HG02885 (cell line): ENCODE data around the gene CLRN2.

Experiments used
- ATAC-seq: cut with Tn5 transposase; IDR thresholded peaks from one replicate; pipeline ENCODE4 v1.9.1; 2021; ENCODE audit warnings: mild to moderate bottlenecking; ENCODE audit not compliant: unreplicated experiment, poor library complexity

Gene CLRN2, protein sequence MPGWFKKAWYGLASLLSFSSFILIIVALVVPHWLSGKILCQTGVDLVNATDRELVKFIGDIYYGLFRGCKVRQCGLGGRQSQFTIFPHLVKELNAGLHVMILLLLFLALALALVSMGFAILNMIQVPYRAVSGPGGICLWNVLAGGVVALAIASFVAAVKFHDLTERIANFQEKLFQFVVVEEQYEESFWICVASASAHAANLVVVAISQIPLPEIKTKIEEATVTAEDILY

DNA sequence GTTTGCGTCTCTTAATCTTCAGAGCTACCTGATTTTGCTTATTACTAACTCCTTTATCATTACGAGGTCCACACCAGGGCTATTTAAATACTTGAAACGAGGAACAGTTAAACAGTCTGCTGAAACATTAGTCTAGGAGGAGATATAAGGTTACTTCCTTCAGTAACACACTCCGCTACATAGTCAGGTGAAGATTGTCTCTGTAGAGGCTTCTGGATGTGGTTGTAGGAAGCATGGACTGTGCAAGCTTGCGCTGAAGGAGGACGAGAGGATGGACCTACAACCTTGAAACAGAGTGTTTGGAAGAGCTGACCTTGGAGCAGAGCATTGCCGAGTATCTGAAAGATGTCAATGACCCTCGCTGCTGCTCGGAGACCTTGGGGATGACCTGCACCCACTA, at the start of gene CLRN2:
CLRN2 (plus strand) TSS at position 301 of the 400 bp plus-strand sequence. CDS start 102 bp downstream, outside the sequence.
- ATAC-seq = no peak

DNA sequence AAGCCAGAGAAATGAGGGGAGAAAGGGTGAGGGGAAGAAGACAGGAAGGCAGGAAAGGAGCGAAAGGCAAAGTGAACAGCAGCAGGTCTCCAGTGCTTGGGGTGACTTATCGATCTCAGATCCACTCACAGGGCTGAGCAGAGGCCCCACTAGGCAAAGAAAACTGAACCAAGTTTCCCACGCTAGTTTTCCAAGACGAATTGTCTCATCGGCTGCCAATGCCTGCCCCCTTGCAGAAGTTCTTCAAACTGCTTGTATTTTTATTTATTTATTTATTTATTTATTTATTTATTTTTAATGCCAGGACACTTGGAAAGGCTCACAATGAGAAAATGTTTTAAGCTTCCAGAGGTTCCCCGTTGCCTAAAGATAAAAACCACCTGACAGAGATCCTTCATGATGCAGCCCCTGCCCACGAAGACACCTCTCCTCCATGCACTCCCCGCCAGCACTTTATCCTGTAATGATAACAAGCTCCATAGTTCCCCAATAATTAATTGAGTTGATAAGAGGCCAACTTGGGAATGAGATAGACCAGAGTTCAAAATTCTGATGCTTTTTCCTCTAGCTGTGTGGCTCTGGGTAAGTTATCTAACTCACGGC, 46.2 kb upstream of the CLRN2 start:
- ATAC-seq = no peak

DNA sequence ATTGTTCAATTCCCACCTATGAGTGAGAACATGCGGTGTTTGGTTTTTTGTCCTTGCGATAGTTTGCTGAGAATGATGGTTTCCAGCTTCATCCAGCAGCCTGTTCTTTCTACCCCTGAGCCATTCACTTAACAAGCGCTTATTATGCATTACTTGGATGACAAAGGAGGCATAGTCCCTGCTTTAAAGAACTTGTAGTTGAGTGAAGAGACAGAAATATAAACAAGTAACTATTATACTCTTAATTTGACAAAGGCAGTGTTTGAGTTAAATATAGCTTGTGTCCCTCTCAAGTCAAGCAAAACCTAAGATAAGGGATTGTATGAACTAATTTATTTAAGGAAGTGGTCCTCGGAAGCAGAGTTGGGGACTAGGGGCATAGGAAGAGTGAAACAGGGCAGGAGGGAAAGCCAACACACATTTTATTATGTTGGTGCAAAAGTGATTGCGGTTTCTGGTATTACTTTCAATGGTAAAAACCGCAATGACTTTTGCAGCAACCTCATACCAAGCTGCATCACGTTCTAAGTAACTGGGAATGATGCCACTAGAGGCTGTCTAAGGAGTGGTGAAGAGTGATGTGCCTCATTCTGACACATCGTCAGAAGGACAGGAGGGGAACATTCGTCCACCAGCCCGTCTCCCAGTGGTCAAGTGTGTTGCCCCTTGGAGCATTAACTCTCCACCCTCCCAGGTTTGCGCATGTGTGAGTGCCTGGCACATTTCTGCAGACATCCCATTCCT, 44.9 kb upstream of the CLRN2 start:
- ATAC-seq = no peak

DNA sequence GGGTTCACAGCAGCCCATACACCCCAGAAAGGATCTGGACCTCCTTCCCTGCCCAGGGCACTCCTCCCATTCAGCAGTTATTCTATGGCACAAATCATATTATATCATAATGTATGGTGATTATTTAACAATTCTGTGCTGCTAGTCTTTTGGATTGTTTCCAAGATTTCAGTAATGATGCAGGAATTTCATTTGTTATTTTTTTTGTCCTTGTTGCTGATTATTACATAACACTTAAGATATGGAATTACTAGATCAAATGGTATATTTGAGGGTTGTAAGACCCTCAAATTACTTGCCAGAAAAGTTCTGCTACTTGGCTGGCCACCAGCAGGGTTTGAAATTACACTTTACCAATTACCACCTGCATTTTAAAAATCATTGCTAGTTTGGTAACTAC, 39.5 kb upstream of the CLRN2 start:
- no peak for ATAC-seq

DNA sequence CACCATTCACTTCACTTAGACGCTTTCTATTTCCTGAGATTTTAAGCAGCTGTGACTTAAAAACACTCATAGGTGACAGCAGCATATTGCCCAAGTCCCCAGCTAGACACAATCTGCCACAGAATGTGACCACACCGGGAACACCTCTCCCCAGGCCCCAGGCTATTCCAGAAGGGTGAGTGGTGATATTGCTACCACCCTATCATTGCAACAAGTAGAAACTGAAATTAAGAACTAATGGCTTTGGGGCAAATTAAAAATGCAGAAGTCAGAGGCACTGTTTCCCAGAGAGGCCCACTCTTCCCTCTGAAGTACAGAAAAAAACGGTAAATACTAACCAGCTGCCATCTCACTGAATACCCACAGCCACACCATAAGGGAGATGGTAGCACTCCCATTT, 38.1 kb upstream of the CLRN2 start:
- no peak for ATAC-seq

DNA sequence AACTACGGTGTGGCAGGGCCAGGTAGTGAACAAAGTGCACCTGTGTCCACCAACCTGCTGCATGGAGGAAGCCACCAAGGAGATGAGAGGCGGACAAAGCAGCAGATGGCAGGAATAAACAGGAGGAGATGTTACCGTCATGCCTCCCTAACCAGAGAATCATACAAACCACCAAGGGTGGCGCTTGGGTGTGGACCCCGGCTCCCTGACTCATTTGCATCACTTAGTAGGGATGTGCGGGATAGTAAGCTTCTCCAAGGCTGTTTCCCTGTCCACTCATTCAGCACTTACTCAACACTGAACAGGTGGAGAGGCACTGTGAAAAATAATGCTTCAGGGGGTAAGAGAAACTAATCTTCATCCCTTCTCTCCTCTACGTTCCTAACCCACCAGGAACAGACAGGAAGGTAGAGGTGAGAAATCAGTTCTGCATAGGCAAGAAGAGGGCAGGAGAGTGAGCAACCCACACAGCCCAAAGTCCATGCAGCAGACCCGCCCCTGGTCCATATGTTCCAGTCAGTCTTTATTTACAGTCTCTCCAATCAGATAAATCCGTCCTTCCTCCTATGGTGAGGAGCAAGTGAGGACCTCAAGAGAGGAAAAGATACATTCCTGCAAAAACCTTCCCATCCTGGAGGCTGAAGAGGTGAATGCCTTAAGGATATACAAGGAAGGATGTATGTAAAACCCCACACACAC, 37.0 kb upstream of the CLRN2 start:
- ATAC-seq = no peak

DNA sequence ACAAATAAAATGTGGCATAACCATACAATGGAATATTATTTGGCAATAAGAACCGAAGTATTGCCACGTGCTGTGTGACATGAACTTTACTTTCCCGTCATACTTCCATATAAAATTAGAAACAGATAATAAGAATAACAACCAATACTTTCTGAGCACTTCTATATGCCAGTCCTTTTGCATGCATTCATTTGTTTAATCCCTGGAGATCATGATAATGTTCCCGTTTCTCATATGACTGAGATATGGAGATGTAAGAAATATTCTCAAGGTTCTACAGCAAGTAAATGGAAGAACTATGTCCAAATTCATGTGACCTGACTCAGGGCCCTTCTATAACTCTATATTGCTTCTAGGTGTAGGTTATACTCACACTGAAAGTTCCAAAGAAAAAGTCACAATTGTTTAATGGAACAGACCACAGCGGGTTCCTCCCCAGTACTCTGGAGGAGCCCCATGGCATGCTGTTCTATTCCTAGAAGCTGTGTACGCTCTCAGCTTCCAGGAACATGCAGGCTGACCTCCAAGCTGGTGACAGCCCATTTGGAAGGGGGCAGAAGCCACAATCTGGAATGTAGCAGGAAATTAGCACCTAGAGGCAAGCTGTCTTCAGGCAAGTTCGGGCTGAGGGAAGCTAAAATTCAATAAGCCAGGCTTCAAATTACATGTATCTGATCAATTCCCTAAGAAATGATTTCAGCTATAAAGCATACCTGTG, 34.6 kb upstream of the CLRN2 start:
- ATAC-seq = no peak

DNA sequence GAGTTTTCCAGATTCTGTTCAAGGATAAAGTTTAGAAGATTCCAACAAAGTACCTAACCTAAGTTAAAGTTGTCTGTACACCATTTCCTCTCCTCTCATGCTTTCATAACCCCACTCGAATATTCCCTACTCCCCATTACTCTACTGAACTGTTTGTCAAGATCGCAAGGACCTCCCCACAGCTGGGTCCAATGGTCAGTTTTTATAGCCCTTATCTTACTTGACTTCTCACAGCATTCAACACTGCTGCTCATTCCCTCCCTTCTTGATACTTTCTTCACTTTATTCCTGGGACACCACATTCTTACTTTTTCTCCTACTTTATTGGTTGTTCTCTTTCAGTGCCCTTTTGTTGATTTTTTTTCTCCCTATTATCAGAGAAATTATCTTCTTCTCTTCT, 34.0 kb upstream of the CLRN2 start:
- ATAC-seq = no peak

DNA sequence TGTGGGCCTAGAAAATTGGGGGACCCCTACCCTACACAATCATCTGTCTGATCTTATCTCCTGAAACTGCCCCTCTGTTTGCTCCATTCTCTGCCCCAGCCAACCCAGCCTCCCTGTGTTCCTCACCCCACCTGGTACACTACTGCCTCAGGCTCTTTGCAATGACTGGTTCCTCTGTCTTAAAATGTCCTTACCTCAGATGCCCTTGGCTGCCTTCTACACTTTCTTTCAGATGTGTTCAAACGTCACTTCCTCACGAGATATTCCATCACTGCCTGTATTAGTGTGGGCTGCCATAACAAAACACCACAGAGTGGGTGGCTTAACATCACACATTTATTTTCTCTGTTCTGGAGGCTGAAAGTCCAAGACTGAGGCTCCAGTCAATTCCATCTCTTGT, 32.2 kb upstream of the CLRN2 start:
- no peak for ATAC-seq

DNA sequence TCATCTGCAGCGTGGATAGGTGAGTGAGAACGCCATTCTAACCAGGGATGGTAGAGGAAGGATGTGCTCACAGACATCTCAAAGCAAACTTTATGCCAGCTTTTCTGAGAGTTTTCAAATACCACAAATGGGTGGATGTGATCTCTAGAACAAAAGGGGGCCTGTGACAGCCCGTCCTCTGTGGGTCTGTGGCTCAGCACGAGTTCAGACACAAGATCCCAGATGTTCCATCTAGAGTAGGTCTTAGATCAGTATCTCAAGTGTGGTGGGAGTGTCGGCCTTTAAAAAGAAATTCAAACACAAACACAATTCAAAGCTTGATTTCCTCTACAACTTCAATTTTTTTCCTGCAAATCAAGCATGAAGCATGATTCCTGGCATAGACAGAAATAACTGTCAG, 25.8 kb upstream of the CLRN2 start:
- ATAC-seq = no peak

DNA sequence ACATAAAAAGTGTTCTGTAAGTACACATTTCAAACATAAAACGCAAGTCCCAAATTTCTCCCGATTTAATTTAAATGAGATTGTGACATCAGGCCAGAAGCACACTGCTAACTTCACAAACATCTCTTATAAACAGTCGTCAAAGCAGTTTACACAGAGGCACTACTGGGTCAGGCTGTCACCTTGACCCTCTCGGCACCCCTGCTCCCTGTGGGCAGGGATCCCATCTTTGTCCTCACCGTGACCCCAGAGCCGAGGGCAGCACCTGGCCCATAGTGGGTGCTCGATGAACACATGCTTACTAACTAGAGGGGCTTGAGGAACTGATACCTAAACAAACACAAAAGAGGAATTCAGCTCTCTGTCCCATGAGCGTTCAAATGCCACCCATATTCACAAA, 25.2 kb upstream of the CLRN2 start:
- ATAC-seq = no peak

DNA sequence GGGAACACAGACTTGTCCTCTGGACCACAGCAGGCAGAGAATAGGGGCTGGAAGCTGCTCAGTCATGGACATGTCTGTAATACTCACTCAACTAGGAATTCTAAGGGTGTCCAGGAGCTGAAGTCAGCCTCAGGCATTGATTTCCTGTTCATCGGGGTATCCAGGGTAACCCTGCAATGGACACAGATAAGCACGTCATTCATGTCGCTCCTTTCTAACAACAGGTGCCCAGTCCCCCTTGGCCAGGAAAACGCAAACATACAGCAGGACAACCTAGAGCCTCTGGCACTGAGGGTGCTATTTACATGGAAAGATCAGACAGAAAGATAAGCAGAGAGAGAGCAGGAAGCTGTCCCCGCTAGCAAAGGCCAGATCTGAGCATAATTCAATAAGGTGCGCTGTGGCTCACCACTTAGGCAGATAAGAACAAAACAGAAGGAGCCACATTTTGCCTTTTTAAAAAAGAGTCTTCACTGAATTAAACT, 24.3 kb upstream of the CLRN2 start:
- no peak for ATAC-seq

DNA sequence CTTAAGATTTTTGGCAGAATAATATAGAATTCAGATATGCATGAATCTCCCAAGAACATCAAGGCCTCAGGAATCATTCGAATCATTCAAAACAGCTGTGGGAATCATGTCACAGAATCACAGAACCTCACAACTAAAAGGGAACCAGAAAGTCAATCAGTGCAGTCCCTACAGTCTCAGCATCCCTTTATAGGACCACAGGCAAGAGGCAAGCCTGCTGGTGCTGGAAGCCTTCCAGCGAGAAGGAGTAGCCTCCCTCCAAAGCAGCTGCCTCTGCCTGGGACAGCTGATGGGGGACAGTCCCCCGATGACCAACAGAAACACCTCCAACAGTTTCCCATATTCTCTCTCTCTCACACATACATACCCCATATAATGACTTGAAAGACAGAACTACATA, 23.8 kb upstream of the CLRN2 start:
- ATAC-seq = no peak

DNA sequence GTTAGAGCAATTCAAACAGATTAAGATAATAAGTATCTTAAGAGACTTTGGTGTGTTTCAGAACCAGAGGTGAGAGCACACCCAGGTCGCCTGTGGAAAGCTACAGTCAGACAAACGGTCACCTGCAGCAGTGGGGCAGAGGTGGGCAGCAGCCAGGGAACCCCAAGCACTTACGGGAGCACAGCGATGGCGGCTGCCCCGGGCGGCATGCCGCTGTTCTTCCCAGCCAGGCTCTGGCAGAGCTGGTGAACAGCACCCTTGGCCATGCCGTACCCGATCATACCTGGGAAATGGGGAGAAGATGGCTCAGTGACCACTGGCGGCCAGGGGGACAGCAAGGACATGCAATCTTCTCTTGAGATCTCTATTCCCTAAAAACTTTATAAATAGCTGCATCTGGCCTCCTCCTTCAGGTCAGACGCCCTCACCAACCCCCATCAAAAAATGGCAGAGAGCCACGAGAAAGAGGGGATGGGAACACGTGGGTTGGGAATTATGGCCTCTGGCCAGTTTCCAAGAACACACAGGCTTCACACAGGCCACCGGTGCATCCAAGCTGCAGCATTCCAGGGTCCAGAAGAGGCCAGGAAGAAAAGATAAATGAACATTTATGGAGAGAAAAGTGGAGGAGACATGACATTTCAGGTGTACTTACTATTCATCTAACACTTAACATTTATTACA, 22.8 kb upstream of the CLRN2 start:
- no peak for ATAC-seq

DNA sequence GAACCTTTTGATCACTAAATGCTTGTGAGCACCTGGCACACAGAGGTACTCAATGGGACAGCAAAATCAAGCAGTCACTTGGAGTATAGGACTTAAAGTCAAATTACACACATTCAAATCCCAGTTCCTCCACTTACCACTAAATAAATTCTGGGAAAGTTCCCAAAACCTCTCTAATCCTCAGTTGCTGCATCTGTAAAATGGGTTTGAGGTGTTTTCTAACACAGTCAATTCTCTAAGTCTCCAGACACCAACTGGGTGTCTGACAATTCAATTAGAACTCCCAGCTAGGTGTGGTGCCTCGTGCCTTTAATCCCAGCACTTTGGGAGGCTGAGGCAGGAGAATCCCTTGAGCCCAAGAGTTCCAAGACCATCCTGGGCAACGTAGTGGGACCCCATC, 22.1 kb upstream of the CLRN2 start:
- ATAC-seq = no peak

DNA sequence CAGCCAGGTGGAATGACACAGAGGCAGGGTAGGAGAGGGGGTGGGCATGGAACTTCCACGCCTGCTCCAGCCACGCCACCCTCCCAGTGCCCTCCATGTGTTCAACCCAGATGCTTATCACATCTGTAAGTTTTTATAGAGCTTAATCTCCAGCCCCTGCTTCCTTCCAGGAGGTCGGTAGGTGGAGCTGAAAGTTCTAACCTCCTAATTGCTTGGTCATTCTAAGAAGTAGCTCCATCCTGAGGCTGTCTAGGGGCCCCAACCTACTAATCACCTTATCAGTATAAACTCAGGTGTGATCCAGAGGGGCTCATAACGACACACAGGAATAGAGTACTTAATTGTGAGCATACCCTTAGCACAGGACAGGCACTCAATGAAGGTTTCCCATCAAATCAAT, 21.3 kb upstream of the CLRN2 start:
- ATAC-seq = no peak

DNA sequence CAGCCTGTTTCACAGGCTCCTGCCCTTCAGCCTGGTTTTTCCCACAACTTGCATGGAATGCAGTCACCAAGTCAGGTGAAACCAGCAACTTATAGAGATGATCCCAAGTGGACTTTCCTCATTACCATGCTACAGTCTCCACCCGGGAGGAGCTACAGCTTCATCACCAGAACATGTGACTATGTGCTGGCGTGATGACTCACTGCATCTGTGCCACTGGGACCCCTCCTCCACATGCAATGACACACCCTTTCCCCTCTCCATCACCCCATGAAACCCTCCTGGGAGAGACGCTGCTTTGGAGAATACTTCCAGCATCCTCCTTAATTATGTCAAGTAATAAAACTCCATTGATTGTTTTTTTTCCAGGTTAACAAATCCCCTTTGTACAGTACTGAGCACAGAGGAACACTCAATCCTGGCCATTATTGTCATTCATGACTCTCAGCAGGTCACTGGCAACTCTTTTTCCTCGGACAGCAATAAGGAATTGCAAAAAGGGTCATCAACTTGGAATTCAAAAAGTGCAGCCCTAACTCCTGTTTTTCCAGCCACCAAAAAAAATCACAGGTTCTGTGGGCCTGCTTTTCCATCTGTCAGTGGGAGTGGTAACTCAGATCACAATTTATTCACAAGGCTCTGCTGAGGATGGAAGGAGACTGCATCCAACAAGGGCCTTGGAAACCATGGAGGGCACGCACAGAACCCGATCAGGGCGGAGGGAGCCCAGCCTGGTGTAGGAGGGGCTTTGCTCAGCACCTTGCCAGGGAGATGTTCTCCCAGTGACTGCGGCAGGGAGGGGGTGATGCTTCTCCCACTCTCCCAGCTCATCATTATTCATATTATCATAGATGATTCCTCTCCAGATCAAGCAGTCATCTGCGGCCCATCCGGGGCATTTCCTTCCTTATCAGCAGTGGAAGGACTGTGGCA, 20.4 kb upstream of the CLRN2 start:
- ATAC-seq = no peak

DNA sequence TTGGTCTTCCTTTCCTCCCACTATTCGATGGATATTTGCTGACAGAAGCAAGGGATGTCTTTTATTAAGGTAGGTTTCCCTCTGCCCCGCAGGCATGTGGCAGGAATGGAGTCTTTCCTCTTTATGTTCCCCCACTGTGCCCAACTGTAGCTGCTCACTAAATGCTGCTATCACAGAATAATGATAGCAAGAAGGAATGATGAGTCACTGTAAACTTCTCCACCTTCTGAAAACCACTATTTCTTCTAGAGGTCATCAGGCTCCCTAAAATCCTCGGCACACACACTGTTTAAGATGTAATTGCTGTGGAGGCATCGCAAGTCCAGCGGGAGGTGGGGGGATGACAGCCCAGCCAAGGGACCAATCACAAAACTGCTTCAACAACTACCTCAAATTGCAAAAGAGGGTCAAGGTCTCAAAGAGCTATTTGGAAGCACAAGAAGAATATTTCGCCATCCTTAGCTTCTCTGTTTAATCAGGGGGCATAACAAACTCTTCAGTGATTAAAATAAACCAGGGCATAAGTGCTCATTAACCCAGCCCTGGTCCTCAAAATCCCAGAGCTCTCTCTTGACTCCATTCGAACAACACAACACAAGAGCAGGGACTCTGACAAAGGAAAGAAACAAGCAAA, 17.0 kb upstream of the CLRN2 start:
- ATAC-seq = no peak
